SH-SY5Y (cell line): ENCODE measurements around the gene FAU.

Experiments used
- GATA2 ChIP-seq: IDR thresholded peaks from 2 replicates; pipeline ENCODE4 v1.6.1; 2011; ENCODE audit warnings: mild to moderate bottlenecking, low read depth, low read length
- GATA3 ChIP-seq: IDR thresholded peaks from 2 replicates; pipeline ENCODE4 v1.6.1; 2011; ENCODE audit warnings: low read depth, mild to moderate bottlenecking, low read length, moderate library complexity

- TF ChIP-seq GATA2 (no peak), GATA3 (no peak)
Measured at GRCh38 chr11:65108469-65109123, 13.3 kb downstream of the FAU start.
